HCT116 (cell line): ENCODE data around the gene NXN. TPM values are rescaled to one million over a fixed set of nuclear protein-coding genes. Genes with fewer than 3 reads are reported as not detected.

Experiments
- ATAC-seq: fragments of 200-7000 bp; cut with Tn5 transposase; 2 replicates; pipeline ENCODE4 v1.9.1; 2020; ENCODE audit warnings: mild to moderate bottlenecking, moderate library complexity
- BruUV-seq: library from RNA; stranded (reverse); fragments of 400-500 nt; replicated peaks from 2 replicates; lab custom pipeline; 2021; lab: Mats Ljungman, UMichigan
- CTCF ChIA-PET: fragments of 300-600 bp; sonication (Branson Sonifier 250); formaldehyde crosslinking; loops from one replicate; lab custom pipeline; 2021; ENCODE audit warnings: antibody characterized with exemption; lab: Charles Lee
- POLR2A ChIA-PET: fragments of 300-600, 350-600 bp; sonication (Branson Sonifier 250); formaldehyde crosslinking; loops from one replicate; lab custom pipeline; 2021; ENCODE audit warnings: antibody characterized with exemption; lab: Charles Lee
- RAD21 ChIA-PET, 2 experiments: fragments of 300-600 bp; sonication (Branson Sonifier 250); formaldehyde crosslinking; loops; one replicate each; lab custom pipeline; 2023; ENCODE audit warnings: low total read pairs in 2 of 2; ENCODE audit not compliant: uncharacterized antibody in 2 of 2, unreplicated experiment in 2 of 2, low non-redundant PET in 1 of 2; lab: Charles Lee
- DNase-seq: peaks from one replicate; pipeline ENCODE4 v3.0.0-alpha.2; 2010; ENCODE audit warnings: low read depth, low spot score
- H2AFZ ChIP-seq: fragments of 200-600 bp; shearing (Covaris generic), sonication (generic); 2 replicates; pipeline ENCODE4 v1.6.1; 2017; ENCODE audit warnings: low read depth, mixed run types, mixed read lengths, antibody characterized with exemption, low read length; ENCODE audit not compliant: poor library complexity, severe bottlenecking
- H3K27ac ChIP-seq: 2 replicates; pipeline ENCODE4 v1.5.1; 2012; ENCODE audit warnings: low read depth, low read length
- H3K27me3 ChIP-seq: fragments of 200-600 bp; sonication (generic); 2 replicates; pipeline ENCODE4 v1.6.1; 2016; ENCODE audit warnings: mixed run types, low read length, mixed read lengths; ENCODE audit not compliant: insufficient read depth
- H3K36me3 ChIP-seq, 2 experiments: fragments of 200-500 bp in 1 of 2; fragments of 200-600 bp in 1 of 2; sonication (Bioruptor generic) in 1 of 2; sonication (generic) in 1 of 2; 2 replicates each; pipeline versions ENCODE4 v1.5.1 to v1.6.1; 2014 to 2016; ENCODE audit warnings: low read length in 2 of 2, inconsistent platforms in 1 of 2, mixed read lengths in 1 of 2, mixed run types in 1 of 2; ENCODE audit not compliant: insufficient read depth in 2 of 2, control insufficient read depth in 1 of 2
- H3K4me1 ChIP-seq, 2 experiments: fragments of 200-600 bp in 1 of 2; sonication (generic) in 1 of 2; 2 replicates each; pipeline versions ENCODE4 v1.5.1 to v1.6.1; 2012 to 2017; ENCODE audit warnings: low read length in 2 of 2, inconsistent platforms in 1 of 2, mild to moderate bottlenecking in 1 of 2, mixed read lengths in 1 of 2, mixed run types in 1 of 2, moderate library complexity in 1 of 2; ENCODE audit not compliant: insufficient read depth in 2 of 2, control insufficient read depth in 1 of 2
- H3K4me2 ChIP-seq: fragments of 200-600 bp; sonication (generic); 2 replicates; pipeline ENCODE4 v1.6.1; 2017; ENCODE audit warnings: mixed run types, low read length, mixed read lengths
- H3K4me3 ChIP-seq, 2 experiments: fragments of 200-600 bp in 1 of 2; sonication (generic) in 1 of 2; replicated peaks in 1 of 2; 2 replicates each; pipeline ENCODE4 v1.5.1; 2011 to 2016; ENCODE audit warnings: low read length in 2 of 2, control low read depth in 1 of 2, low read depth in 1 of 2, mild to moderate bottlenecking in 1 of 2, mixed read lengths in 1 of 2, mixed run types in 1 of 2
- H3K79me2 ChIP-seq: fragments of 200-600 bp; sonication (generic); 2 replicates; pipeline ENCODE4 v1.6.1; 2017; ENCODE audit warnings: mild to moderate bottlenecking, mixed run types, low read length, moderate library complexity, mixed read lengths; ENCODE audit not compliant: insufficient read depth
- H3K9ac ChIP-seq: fragments of 200-600 bp; sonication (generic); 2 replicates; pipeline ENCODE4 v1.6.1; 2016; ENCODE audit warnings: low read length, mixed read lengths
- H3K9me2 ChIP-seq: fragments of 200-600 bp; sonication (generic), shearing (Covaris generic); 2 replicates; pipeline ENCODE4 v1.6.1; 2017; ENCODE audit warnings: mixed run types, mild to moderate bottlenecking, moderate library complexity; ENCODE audit not compliant: insufficient read depth
- H3K9me3 ChIP-seq, 2 experiments: fragments of 200-500 bp in 1 of 2; fragments of 200-600 bp in 1 of 2; sonication (Bioruptor generic) in 1 of 2; sonication (generic) in 1 of 2; 2 replicates each; pipeline ENCODE4 v1.6.1; 2014 to 2017; ENCODE audit warnings: low read length in 2 of 2, mixed read lengths in 2 of 2, inconsistent platforms in 1 of 2, low read depth in 1 of 2, mild to moderate bottlenecking in 1 of 2, mixed run types in 1 of 2, moderate library complexity in 1 of 2; ENCODE audit not compliant: control insufficient read depth in 1 of 2, insufficient read depth in 1 of 2
- H4K20me1 ChIP-seq: fragments of 200-600 bp; sonication (generic), shearing (Covaris generic); 2 replicates; pipeline ENCODE4 v1.6.1; 2017; ENCODE audit warnings: mixed run types, mild to moderate bottlenecking, moderate library complexity; ENCODE audit not compliant: insufficient read depth
- ELF1 ChIP-seq: IDR thresholded peaks from 2 replicates; pipeline ENCODE4 v1.6.1; 2012; ENCODE audit warnings: low read depth, borderline replicate concordance
- EZH2 ChIP-seq: fragments of 200-600 bp; sonication (generic); IDR thresholded peaks from 2 replicates; pipeline ENCODE4 v1.6.1; 2017; ENCODE audit warnings: antibody characterized with exemption, mixed run types
- EZH2phosphoT487 ChIP-seq: fragments of 200-600 bp; IDR thresholded peaks from 2 replicates; pipeline ENCODE4 v1.6.1; 2018; ENCODE audit warnings: antibody characterized with exemption, borderline replicate concordance
- JUND ChIP-seq: IDR thresholded peaks from 2 replicates; pipeline ENCODE4 v1.6.1; 2012
- POLR2AphosphoS5 ChIP-seq: IDR thresholded peaks from 2 replicates; pipeline ENCODE4 v1.6.1; 2011; ENCODE audit warnings: mild to moderate bottlenecking, low read depth, low read length, moderate library complexity
- SP1 ChIP-seq: IDR thresholded peaks from 2 replicates; pipeline ENCODE4 v1.6.1; 2012; ENCODE audit warnings: low read depth
- ZBTB33 ChIP-seq: IDR thresholded peaks from 2 replicates; pipeline ENCODE4 v1.6.1; 2011; ENCODE audit warnings: mild to moderate bottlenecking, low read length, moderate library complexity; ENCODE audit not compliant: insufficient replicate concordance; ENCODE audit errors: extremely low read depth
- ZNF274 ChIP-seq: fragments of 200-500 bp; sonication (Bioruptor generic); IDR thresholded peaks from 2 replicates; pipeline ENCODE4 v1.6.1; 2014; ENCODE audit warnings: mild to moderate bottlenecking, low read depth, low read length, inconsistent platforms
- intact Hi-C: fragments of 100-400 bp; cut with micrococcal nuclease; formaldehyde crosslinking; loops from 2 replicates; pipeline ENCODE4 v1.10.0; 2022
- total RNA-seq: library from RNA; stranded (reverse); gene quantifications from one replicate; pipeline ENCODE4 v1.2.1, GENCODE V29; 2021; ENCODE audit not compliant: unreplicated experiment
- TF ChIP-seq, protein P1 (sequence below): IDR thresholded peaks from 2 replicates; pipeline ENCODE4 v1.6.1; 2012

NXN gene
- total RNA-seq, 1 experiment from 2014 or later = 83.7 TPM

DNA sequence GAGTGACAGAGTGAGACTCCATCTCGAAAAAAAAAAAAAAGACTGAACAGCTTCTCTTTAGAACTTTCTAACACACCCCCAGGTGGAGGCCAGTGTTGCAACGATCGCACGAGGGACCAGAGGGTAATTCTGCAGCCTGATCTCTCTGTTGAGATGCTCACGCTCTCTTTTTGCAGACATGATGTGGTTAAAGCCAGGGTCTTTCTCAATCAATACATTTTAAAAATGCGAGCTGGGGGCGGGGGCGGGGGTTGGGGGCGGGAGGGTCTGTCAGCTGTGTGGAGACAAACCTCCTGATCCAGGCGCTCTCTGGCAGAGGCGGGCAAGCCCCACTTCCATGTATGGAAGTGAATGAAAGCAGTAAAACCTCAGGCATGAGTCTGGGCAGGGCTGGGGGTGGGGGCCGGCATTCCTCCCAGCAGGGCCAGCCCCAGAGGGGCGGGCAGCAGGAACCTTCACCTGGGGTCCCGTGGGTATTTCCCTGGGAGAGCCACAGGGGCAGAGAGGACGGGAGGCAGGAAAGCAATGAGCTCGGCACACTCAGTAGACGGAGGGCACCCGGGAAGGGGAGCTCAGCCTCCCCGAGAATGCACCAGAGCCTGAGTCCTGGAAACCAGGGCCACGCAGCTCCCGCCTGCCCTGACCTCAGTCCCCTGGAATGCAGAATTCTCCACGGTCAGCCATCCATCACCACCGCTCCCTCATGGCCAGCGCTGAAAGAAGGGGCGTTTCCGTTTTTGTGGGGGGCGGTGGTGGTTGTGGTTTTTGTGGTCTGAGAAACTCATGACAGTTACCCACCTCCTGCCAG, 28.0 kb downstream of the NXN start:
- H3K9me2 ChIP-seq = no peaks in the 10 kb centered on the region
- ChIA-PET CTCF (interaction anchor here (1.0 kb wide), 1 partner anchor 29 kb away, joined by 3 read pairs; no protein-coding TSS in a partner anchor), RAD21 (no interaction called here), POLR2A (interaction anchor here (0.6 kb wide), 2 partner anchors 9 to 24 kb away, joined by 3 read pairs; no protein-coding TSS in a partner anchor)
- peak; percentile 66 for ATAC-seq
- peak overlapping the region; percentile 32; the same call in 1 of the 2 replicates for H3K9ac ChIP-seq
- no peak overlapping the region for H2AFZ ChIP-seq
- BruUV-seq = no TSS peak
- TF ChIP-seq ZNF274 = no peak
- TF ChIP-seq SP1 = no peak
- no peak for TF ChIP-seq ZBTB33
- peaks cover 0 to 3% of the 10 kb centered on the region in 2 experiments; a peak in 1 of 4 replicates for H3K36me3 ChIP-seq
- no peaks in the 10 kb centered on the region for H3K27me3 ChIP-seq
- H3K9me3 ChIP-seq = no peaks in the 10 kb centered on the region
- H3K79me2 ChIP-seq = peaks cover 61% of the 10 kb centered on the region
- H3K4me2 ChIP-seq = peak overlapping the region; percentile 52
- H3K4me3 ChIP-seq = no peak overlapping the region
- DNase-seq = no peak
- peaks cover 8% of the 10 kb centered on the region for H4K20me1 ChIP-seq
- H3K27ac ChIP-seq = no peak overlapping the region
- peaks cover 25 to 40% of the 10 kb centered on the region in 2 experiments for H3K4me1 ChIP-seq
- intact Hi-C loops = no loop called here

GRCh38 chr17:949623-950303, 29.8 kb downstream of the NXN start:
- ChIA-PET POLR2A (no interaction called here), RAD21 (no interaction called here), CTCF (no interaction called here)
- H3K27ac ChIP-seq = no peak overlapping the region
- H3K9ac ChIP-seq = no peak overlapping the region
- H3K27me3 ChIP-seq = no peaks in the 10 kb centered on the region
- DNase-seq (no peak), ATAC-seq (no peak)
- H3K4me2 ChIP-seq = no peak overlapping the region
- no peaks in the 10 kb centered on the region for H3K9me3 ChIP-seq
- H4K20me1 ChIP-seq = peaks cover 4% of the 10 kb centered on the region
- H3K36me3 ChIP-seq = no peaks in the 10 kb centered on the region
- no peak overlapping the region for H2AFZ ChIP-seq
- H3K4me3 ChIP-seq = no peak overlapping the region
- intact Hi-C loops = no loop called here
- H3K4me1 ChIP-seq = peaks cover 11 to 26% of the 10 kb centered on the region in 2 experiments
- BruUV-seq = no TSS peak
- peaks cover 55% of the 10 kb centered on the region for H3K79me2 ChIP-seq
- no peaks in the 10 kb centered on the region for H3K9me2 ChIP-seq
- TF ChIP-seq ELF1 = no peak
- TF ChIP-seq, protein P1, sequence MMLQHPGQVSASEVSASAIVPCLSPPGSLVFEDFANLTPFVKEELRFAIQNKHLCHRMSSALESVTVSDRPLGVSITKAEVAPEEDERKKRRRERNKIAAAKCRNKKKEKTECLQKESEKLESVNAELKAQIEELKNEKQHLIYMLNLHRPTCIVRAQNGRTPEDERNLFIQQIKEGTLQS = no peak
- no peak for TF ChIP-seq EZH2
- no peak for TF ChIP-seq EZH2phosphoT487
- no peak for TF ChIP-seq ZBTB33
- no peak for TF ChIP-seq JUND
- TF ChIP-seq POLR2AphosphoS5 = no peak
